HEK293 (cell line): ENCODE data around the gene UNC50.

Experiments
- BCL11B ChIP-seq: fragments of 450-650 bp; formaldehyde crosslinking; IDR thresholded peaks from 2 replicates; pipeline ENCODE4 v1.5.1; 2016; ENCODE audit warnings: low read depth, missing biosample characterization, missing genetic modification characterization
- EGR2 ChIP-seq: fragments of 450-650 bp; formaldehyde crosslinking; IDR thresholded peaks from 2 replicates; pipeline ENCODE4 v1.5.1; 2016; ENCODE audit warnings: low read depth, missing biosample characterization, missing genetic modification characterization
- GLI4 ChIP-seq: fragments of 450-650 bp; formaldehyde crosslinking; IDR thresholded peaks from 2 replicates; pipeline ENCODE4 v1.5.1; 2016; ENCODE audit warnings: missing biosample characterization, missing genetic modification characterization
- GLIS2 ChIP-seq: fragments of 450-650 bp; formaldehyde crosslinking; IDR thresholded peaks from 2 replicates; pipeline ENCODE4 v1.5.1; 2016; ENCODE audit warnings: missing biosample characterization, missing genetic modification characterization
- HOXC10 ChIP-seq: sonication (generic); formaldehyde crosslinking; IDR thresholded peaks from 2 replicates; pipeline ENCODE4 v1.8.1; 2023; ENCODE audit warnings: mild to moderate bottlenecking, missing genetic modification reagents
- KLF1 ChIP-seq: fragments of 450-650 bp; formaldehyde crosslinking; IDR thresholded peaks from 2 replicates; pipeline ENCODE4 v1.5.1; 2016; ENCODE audit warnings: missing biosample characterization, missing genetic modification characterization
- PRDM1 ChIP-seq: fragments of 450-650 bp; formaldehyde crosslinking; IDR thresholded peaks from 2 replicates; pipeline ENCODE4; 2016; ENCODE audit warnings: missing biosample characterization, missing genetic modification characterization
- PRDM2 ChIP-seq: fragments of 450-650 bp; formaldehyde crosslinking; IDR thresholded peaks from 2 replicates; pipeline ENCODE4 v1.5.1; 2016; ENCODE audit warnings: missing biosample characterization, missing genetic modification characterization, borderline replicate concordance
- SETDB1 ChIP-seq: IDR thresholded peaks from one replicate; pipeline ENCODE4 v1.6.1; 2017; ENCODE audit warnings: mild to moderate bottlenecking, low read length, moderate library complexity, mixed read lengths; ENCODE audit not compliant: insufficient read length
- SP3 ChIP-seq: fragments of 450-650 bp; formaldehyde crosslinking; IDR thresholded peaks from 2 replicates; pipeline ENCODE4 v1.5.1; 2016; ENCODE audit warnings: missing biosample characterization, missing genetic modification characterization
- ZFHX2 ChIP-seq: fragments of 450-650 bp; formaldehyde crosslinking; conservative IDR thresholded peaks from 2 replicates; pipeline ENCODE4 v1.5.1; 2016; ENCODE audit warnings: missing biosample characterization, missing genetic modification characterization
- ZFP41 ChIP-seq: fragments of 450-650 bp; formaldehyde crosslinking; IDR thresholded peaks from 2 replicates; pipeline ENCODE4 v1.5.1; 2016; ENCODE audit warnings: missing biosample characterization, missing genetic modification characterization, borderline replicate concordance
- ZIC2 ChIP-seq: fragments of 450-650 bp; formaldehyde crosslinking; IDR thresholded peaks from 2 replicates; pipeline ENCODE4 v1.5.1; 2016; ENCODE audit warnings: missing biosample characterization, missing genetic modification characterization
- ZNF133 ChIP-seq: fragments of 450-650 bp; formaldehyde crosslinking; IDR thresholded peaks from 2 replicates; pipeline ENCODE4 v1.5.1; 2016; ENCODE audit warnings: missing biosample characterization, missing genetic modification characterization
- ZNF211 ChIP-seq: fragments of 450-650 bp; formaldehyde crosslinking; IDR thresholded peaks from 2 replicates; pipeline ENCODE4 v1.5.1; 2016; ENCODE audit warnings: low read depth, missing biosample characterization, missing genetic modification characterization
- ZNF221 ChIP-seq: fragments of 450-650 bp; formaldehyde crosslinking; IDR thresholded peaks from 2 replicates; pipeline ENCODE4 v1.5.1; 2017; ENCODE audit warnings: missing biosample characterization, missing genetic modification characterization, borderline replicate concordance
- ZNF223 ChIP-seq: fragments of 450-650 bp; formaldehyde crosslinking; IDR thresholded peaks from 2 replicates; pipeline ENCODE4 v1.5.1; 2016; ENCODE audit warnings: missing biosample characterization, missing genetic modification characterization
- ZNF48 ChIP-seq: fragments of 450-650 bp; formaldehyde crosslinking; IDR thresholded peaks from 2 replicates; pipeline ENCODE4 v1.5.1; 2016; ENCODE audit warnings: missing biosample characterization, missing genetic modification characterization
- ZNF561 ChIP-seq: fragments of 450-650 bp; IDR thresholded peaks from 2 replicates; pipeline ENCODE4 v1.5.1; 2018; ENCODE audit warnings: missing biosample characterization, missing genetic modification characterization, borderline replicate concordance
- ZNF600 ChIP-seq: fragments of 450-650 bp; formaldehyde crosslinking; IDR thresholded peaks from 2 replicates; pipeline ENCODE4 v1.5.1; 2016; ENCODE audit warnings: missing biosample characterization, missing genetic modification characterization
- ZNF629 ChIP-seq: fragments of 450-650 bp; formaldehyde crosslinking; IDR thresholded peaks from 2 replicates; pipeline ENCODE4 v1.5.1; 2017; ENCODE audit warnings: missing biosample characterization, missing genetic modification characterization
- ZNF664 ChIP-seq: fragments of 450-650 bp; formaldehyde crosslinking; IDR thresholded peaks from 2 replicates; pipeline ENCODE4 v1.5.1; 2016; ENCODE audit warnings: missing biosample characterization, missing genetic modification characterization
- ZNF677 ChIP-seq: fragments of 450-650 bp; IDR thresholded peaks from 2 replicates; pipeline ENCODE4 v1.5.0; 2018; ENCODE audit warnings: missing biosample characterization, mild to moderate bottlenecking, missing genetic modification characterization, moderate library complexity
- ZNF76 ChIP-seq: fragments of 450-650 bp; formaldehyde crosslinking; IDR thresholded peaks from 2 replicates; pipeline ENCODE4; 2016; ENCODE audit warnings: low read depth, missing biosample characterization, missing genetic modification characterization, borderline replicate concordance
- ZNF777 ChIP-seq: fragments of 450-650 bp; formaldehyde crosslinking; IDR thresholded peaks from 2 replicates; pipeline ENCODE4 v1.5.1; 2017; ENCODE audit warnings: missing biosample characterization, missing genetic modification characterization, borderline replicate concordance
- TF ChIP-seq, protein P1 (sequence below): fragments of 450-650 bp; formaldehyde crosslinking; IDR thresholded peaks from 2 replicates; pipeline ENCODE4 v1.5.1; 2016; ENCODE audit warnings: missing biosample characterization, missing genetic modification characterization
- TF ChIP-seq, protein P2 (sequence below): fragments of 450-650 bp; formaldehyde crosslinking; conservative IDR thresholded peaks from 2 replicates; pipeline ENCODE4 v1.5.1; 2016; ENCODE audit warnings: low read depth, missing biosample characterization, missing genetic modification characterization

UNC50 gene

DNA sequence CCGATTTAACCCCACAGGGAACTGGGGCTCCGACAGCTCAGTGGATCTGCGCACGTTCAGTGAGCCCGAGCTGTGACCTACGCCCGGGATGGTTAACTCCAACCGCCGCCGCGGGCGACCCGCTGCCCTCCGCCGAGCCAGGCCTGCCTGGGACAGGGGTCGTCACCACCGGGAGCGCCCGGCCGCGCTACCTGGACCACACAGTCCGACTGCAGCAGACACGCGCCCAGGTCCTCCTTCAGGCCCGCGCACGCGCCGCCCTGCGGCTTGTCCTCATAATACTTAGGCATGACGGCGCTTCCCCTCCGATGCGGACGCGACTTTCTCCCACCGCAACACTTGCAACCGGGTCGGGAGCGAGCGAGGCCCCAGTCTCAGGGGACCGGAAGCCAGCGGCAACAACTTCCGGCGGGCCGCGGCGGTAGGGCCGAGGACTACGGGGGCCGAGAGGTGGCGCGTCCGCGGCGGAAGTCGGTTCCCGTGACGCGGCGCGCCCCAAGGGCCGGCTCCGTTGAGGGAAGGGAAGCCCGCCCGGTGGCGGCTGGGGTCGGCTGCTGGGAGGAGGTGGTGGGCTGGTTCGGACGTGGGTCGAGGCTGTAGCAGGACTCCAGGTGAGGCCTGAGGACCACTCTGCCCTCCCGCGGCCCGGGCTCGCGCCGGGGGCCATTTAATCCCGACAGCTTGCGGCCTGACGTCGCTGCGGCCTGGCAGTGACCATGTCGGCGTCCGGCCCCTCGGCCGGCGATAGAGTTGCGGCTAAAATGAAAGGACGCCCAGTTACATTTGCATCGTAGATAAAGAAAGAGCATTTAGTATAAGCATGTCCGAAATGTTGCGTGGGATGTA lies at the start of gene UNC50, which contains the start of gene COA5 (continued):
- TF ChIP-seq ZNF629 (tag by site-specific recombination) (peak; percentile 84), EGR2 (tag by site-specific recombination) (0 out of 2 replicates have a peak, but pooled peaks have one; percentile 11), ZNF600 (tag by site-specific recombination) (peak; percentile 99), GLIS2 (tag by site-specific recombination) (peak; percentile 64; the same call in 1 of the 2 replicates), GLI4 (tag by site-specific recombination) (0 out of 2 replicates have a peak, but pooled peaks have one; percentile 67), ZNF211 (tag by site-specific recombination) (no peak), PRDM1 (peak; percentile 44; the same call in 1 of the 2 replicates), SP3 (tag by site-specific recombination) (peak; percentile 41), PRDM2 (tag by site-specific recombination) (no peak), ZFHX2 (tag by site-specific recombination) (peak; percentile 25; the same call in 1 of the 2 replicates), ZNF48 (tag by site-specific recombination) (no peak), HOXC10 (CRISPR knock-in tag) (no peak), ZFP41 (no peak), ZNF221 (tag by site-specific recombination) (no peak), ZNF777 (tag by site-specific recombination) (peak; percentile 76; the same call in 1 of the 2 replicates), KLF1 (0 out of 2 replicates have a peak, but pooled peaks have one; percentile 11), SETDB1 (no peak), ZNF223 (tag by site-specific recombination) (no peak), BCL11B (tag by site-specific recombination) (peak; percentile 54; the same call in 1 of the 2 replicates), ZNF677 (tag by site-specific recombination) (0 out of 2 replicates have a peak, but pooled peaks have one; percentile 10), ZNF561 (0 out of 2 replicates have a peak, but pooled peaks have one; percentile 36), ZNF664 (tag by site-specific recombination) (no peak), ZNF133 (tag by site-specific recombination) (no peak), ZNF76 (tag by site-specific recombination) (peak; percentile 70; the same call in 1 of the 2 replicates), ZIC2 (0 out of 2 replicates have a peak, but pooled peaks have one; percentile 27)
- TF ChIP-seq, protein P1, sequence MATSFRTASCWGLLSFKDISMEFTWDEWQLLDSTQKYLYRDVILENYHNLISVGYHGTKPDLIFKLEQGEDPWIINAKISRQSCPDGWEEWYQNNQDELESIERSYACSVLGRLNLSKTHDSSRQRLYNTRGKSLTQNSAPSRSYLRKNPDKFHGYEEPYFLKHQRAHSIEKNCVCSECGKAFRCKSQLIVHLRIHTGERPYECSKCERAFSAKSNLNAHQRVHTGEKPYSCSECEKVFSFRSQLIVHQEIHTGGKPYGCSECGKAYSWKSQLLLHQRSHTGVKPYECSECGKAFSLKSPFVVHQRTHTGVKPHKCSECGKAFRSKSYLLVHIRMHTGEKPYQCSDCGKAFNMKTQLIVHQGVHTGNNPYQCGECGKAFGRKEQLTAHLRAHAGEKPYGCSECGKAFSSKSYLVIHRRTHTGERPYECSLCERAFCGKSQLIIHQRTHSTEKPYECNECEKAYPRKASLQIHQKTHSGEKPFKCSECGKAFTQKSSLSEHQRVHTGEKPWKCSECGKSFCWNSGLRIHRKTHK (tag by site-specific recombination), result no peak
- TF ChIP-seq, protein P2, sequence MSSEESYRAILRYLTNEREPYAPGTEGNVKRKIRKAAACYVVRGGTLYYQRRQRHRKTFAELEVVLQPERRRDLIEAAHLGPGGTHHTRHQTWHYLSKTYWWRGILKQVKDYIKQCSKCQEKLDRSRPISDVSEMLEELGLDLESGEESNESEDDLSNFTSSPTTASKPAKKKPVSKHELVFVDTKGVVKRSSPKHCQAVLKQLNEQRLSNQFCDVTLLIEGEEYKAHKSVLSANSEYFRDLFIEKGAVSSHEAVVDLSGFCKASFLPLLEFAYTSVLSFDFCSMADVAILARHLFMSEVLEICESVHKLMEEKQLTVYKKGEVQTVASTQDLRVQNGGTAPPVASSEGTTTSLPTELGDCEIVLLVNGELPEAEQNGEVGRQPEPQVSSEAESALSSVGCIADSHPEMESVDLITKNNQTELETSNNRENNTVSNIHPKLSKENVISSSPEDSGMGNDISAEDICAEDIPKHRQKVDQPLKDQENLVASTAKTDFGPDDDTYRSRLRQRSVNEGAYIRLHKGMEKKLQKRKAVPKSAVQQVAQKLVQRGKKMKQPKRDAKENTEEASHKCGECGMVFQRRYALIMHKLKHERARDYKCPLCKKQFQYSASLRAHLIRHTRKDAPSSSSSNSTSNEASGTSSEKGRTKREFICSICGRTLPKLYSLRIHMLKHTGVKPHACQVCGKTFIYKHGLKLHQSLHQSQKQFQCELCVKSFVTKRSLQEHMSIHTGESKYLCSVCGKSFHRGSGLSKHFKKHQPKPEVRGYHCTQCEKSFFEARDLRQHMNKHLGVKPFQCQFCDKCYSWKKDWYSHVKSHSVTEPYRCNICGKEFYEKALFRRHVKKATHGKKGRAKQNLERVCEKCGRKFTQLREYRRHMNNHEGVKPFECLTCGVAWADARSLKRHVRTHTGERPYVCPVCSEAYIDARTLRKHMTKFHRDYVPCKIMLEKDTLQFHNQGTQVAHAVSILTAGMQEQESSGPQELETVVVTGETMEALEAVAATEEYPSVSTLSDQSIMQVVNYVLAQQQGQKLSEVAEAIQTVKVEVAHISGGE (tag by site-specific recombination), result peak; percentile 97
